HG03575 (cell line): Measurements from ENCODE around the gene YTHDC1.
A peak's percentile ranks its signal among the peaks of the same experiment; 100 is the strongest.
"Not testable (repeated sequence)": the region's sequence is repeated elsewhere in the genome, so short reads cannot be mapped to it uniquely, and the experiment has no call there.

Experiments used
- ATAC-seq: cut with Tn5 transposase; IDR thresholded peaks from one replicate; pipeline ENCODE4 v1.9.1; 2021; ENCODE audit not compliant: unreplicated experiment, insufficient number of reproducible peaks, low FRiP score; ENCODE audit errors: extremely low read depth

Gene YTHDC1

DNA sequence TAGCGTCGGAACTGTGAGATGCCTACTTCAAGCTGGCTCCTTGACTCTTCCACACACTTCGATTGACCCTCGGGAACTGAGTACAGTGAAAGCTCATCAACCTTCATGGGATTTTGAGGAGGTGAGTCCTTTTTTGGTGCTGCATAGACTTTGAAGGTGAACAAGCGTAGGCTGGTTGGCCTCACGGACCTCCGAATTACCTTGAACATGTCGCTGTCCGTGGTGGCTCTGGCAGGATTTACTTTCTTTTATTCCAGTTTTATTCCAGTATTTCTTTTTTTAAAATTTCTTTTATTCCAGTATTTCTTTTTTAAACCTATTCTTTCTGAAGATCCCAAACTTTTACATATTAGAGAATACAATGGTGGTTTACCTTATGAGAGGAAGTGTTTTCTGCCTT is 45.2 kb downstream of the YTHDC1 start:
- ATAC-seq, result no peak

DNA sequence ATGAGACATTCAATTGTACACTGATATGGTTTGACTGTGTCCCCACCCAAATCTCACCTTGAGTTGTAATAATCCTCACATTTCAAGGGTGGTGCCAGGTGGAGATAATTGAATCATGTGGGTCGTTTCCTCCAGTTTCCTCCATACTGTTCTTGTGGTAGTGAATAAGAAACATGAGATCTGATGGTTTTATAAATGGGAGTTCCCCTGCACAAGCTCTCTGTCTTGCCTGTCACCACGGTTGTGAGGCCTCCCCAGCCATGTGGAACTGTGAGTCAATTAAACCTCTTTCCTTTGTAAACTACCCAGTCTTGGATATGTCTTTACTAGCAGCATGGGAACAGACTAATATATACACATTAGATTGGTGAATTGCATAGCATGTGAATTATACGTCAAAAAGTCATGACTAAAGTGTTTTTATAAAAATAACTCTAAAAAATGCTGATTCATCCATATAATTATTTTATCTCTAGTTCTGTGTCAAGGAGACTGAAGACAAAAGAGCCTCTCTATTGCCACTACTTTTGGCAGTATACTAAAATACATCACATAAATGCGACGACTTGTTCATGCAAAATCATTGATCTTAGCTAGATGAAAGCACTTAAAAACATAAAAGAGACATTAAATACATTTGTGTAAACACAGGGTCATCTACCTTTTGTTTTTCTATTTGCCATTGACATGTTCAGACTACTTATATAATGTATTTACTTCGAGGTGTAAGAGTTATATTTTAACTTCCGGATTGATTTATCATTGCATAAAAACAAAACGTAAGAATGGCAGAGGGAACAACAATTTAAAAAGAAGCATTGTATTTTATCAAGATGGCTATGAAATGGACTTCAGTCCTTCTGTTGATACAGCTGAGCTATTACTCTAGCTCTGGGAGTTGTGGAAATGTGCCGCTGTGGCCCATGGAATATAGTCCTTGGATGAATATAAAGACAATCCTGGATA is 50.1 kb downstream of the YTHDC1 start:
- no peak for ATAC-seq

DNA sequence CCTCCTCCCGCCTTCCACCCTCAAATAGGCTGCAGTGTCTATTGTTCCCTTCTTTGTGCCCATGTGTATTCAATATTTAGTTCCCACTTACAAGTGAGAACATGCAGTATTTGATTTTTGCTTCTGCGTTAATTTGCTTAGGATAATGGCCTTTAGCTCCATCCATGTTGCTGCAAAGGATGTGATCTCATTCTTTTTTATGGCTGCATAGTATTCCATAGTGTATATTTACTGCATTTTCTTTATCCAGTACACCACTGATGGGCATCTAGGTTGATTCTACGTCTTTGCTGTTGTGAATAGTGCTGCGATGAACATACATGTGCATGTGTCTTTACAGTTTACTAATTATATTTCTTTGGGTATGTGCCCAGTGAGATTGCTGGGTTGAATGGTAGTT is 52.8 kb downstream of the YTHDC1 start:
- no peak for ATAC-seq

DNA sequence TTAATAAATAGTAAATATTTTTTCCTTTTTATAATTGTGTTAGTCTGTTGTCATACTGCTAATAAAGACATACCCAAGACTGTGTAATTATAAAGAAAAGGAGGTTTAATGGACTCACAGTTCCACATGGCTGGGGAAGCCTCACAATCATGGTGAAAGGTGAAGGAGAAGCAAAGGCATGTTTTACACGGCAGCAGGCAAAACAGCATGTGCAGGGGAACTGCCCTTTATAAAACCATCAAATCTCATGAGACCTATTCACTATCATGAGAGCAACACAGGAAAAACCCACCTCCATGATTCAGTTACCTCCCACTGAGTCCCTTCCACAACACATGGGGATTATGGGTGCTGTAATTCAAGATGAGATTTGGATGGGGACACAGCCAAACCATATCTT is 58.6 kb downstream of the YTHDC1 start:
- ATAC-seq, result no peak

DNA sequence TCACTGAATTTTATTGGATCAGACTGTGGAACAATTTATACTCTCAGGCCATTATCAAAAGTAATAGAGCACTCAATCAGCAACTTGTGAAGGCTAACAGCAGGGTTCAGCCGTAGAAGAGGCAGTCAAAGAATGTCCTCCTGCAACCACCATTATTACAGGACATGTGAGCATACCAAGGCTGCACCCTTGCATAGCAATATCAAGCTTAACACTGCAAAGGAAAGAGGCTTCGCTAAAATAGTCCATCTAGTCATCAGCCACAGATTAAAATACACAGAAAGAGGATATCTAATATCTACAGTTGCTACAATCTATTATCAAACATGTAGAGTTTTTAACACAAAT is 61.5 kb downstream of the YTHDC1 start:
- ATAC-seq, result no peak

DNA sequence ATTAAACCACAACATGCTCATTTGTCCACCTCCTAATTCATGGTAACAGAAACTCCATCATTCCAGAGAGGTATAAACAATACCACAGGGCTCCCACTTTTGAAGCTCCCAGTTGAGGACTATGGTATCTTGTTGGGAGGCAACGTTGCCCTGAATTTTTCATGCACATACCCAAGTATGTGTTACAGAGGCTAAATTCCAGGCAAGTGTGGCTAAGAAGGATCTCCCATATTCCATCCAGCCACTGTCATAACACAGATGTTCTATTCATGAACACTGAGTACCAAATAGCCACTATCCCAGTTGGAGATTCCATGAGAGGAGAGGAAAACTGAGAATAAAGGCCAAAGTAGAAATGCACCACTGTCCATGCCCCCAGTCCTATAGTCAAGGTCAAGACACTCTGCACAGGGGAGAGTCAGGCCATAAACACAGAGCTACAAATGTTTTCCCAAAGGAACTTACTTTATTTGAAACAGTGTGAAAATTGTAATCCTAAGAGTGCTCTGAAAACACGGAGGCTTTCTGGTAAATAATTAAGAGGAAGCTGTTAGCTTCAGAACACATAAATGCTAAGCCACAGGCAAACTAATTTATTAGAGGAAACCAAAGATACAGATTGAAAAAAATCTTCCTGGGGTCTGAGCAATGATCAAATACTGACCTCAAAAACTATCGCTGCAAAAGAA is 62.0 kb downstream of the YTHDC1 start:
- ATAC-seq, result no peak

DNA sequence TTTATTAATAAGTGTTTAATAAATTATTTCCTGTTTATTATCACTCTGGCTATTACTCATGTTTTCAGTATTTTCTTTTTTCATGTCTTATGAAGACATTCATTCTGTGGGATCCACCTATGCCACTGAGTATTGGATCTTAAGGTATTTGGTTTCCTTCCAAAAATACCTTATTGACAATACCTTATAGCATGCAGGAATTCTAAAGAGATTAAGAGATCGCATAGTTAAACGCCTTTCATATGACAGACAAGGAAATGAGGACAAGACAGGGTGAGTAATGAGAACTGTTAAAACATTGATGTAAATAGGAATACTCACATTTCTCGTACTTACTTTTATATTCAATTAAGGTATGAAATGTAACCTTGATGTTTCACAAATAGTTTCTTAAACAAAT is 66.2 kb downstream of the YTHDC1 start:
- no peak for ATAC-seq

DNA sequence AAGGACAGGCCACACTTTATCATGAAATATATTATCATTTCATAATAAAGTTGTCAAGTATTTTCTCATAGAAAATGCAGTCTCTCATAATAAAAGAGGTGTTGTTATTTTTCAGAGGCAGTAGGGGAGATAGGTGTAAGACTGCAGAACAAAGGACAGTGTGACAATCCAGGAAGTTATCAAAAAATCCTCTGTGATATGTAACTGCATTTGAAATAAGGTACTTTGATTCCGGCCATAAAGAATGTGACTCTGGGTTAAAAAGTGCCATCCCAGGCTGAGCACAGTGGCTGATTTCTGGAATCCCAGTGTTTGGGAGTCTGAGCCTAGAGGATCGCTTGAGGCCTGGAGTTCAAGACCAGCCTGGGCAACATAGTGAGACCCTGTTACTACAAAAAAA is 66.8 kb downstream of the YTHDC1 start:
- ATAC-seq, result no peak

DNA sequence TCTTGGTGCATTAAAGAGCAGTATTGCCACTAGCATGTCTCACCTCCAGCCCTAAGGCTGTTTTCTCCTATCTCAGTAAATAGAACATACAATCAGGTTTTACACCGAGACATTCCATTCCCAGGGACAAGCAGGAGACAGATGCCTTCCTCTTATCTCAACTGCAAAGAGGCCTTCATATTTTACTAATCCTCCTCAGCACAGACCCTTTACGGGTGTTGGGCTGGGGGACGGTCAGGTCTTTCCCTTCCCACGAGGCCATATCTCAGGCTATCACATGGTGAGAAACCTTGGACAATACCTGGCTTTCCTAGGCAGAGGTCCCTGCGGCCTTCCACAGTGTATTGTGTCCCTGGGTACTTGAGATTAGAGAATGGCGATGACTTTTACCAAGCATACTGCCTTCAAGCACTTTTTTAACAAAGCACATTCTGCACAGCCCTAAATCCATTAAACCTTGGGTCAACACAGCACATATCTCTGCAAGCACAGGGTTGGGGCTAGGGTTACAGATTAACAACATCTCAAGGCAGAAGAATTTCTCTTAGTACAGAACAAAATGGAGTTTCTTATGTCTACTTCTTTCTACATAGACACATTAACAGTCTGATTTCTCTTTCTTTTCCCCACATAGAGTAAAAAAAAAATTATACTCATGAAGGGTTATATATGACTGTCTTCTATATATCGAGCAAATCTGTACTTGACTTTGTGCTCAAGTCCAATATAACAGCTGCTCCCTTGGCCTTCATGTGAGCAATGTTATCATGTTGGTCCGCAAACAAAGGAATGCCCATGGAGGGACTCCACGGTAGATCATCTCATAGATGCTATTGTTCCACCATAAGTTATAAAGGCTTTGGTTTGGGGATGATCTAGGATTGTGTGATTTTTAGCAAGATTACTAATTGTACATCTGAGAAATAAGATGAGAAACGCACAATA is 67.8 kb downstream of the YTHDC1 start:
- not testable (repeated sequence) for ATAC-seq

DNA sequence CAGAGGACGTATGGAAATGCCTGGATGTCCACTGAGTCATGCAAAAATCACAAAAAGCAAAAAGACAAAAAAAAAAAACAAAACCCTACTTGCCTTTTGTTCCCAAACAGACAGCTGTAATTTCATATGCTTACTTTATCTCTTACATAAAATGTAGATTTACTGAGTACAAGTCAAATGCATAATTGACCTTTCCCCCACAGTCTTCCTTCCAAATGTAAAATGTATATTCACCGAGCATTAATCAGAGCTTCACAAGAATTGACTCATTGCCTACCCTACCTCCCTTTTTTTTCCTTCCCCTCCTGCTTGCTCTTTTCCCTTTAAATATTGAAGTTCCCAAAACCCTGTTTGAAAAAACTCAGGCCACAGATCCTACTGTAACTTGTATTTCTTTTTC is 71.9 kb downstream of the YTHDC1 start:
- no peak for ATAC-seq

DNA sequence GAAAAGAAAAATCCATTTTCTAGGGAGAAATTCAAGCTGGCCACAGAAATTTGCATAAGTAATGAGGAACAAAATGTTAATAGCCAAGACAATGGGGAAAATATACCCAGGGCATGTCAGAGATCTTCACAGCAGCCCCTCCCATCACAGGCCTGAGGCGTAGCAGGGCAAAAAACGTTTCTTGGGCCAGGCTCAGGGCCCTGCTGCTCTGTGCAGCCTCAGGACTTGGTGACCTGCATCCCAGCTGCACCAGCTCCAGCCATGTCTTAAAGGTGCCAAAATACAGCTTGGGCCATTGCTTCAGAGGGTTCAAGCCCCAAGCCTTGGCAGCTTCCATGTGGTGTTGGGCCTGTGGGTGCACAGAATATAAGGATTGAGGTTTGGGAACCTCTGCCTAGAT is 72.3 kb downstream of the YTHDC1 start:
- ATAC-seq, result no peak

DNA sequence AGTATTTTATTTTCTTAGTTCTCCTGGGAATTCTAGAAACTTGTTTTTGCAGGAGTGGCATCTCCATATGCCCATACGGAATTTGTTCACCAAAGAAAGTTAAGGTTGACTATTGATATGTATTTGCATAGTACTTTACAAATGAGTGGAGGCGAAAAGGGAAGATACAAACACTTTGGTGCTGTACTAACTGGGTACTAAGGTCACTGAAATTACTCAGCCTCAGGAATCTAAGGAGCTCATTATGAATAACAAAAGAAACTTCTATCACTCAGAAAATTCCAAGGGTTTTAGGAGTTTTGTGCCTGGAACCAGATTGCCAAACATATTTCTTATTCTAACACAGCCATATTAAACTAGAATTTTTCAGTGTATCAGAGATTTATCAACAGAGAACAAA is 77.0 kb downstream of the YTHDC1 start:
- ATAC-seq, result no peak

DNA sequence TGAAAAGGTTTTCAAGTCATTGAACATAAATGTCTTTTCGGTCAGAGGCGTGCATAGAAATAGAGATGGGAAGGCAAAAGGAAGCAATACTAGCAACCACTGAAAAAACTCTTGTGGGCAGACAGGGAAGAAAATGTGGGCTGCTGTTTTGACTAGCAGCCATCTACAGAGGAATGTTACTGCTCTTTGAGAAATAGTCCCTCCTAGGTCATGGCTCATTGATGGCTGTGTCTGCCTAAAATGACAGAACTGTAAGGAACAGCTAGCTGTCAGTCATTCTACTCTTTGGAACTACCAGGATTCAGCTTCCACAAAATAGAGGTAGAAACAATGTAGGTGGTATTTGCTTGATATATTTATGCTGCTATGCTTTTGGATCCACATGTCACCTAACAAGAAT is 77.5 kb downstream of the YTHDC1 start:
- ATAC-seq, result peak; percentile 37

DNA sequence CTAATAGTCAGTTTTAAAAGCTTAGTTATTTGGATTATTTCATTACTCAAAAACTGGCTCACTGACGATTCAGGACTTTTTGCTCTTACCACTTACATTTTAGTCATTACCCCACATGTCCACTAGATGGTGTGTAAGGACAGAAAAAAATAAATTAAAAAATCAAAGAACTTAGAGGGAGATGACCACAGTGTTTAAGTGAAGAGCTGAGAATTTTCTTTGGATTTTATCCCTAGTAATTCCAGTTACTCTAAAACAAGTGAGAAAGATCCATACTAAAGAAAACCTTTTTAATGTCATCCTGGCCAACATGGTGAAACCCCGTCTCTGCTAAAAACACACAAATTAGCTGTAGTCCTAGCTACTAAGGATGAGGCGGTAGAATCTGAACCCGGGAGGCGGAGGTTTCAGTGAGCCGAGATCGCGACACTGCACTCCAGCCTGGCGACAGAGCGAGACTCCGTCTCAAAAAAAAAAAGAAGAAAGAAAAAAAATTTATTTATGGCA is 78.0 kb downstream of the YTHDC1 start:
- peak; percentile 39 for ATAC-seq

DNA sequence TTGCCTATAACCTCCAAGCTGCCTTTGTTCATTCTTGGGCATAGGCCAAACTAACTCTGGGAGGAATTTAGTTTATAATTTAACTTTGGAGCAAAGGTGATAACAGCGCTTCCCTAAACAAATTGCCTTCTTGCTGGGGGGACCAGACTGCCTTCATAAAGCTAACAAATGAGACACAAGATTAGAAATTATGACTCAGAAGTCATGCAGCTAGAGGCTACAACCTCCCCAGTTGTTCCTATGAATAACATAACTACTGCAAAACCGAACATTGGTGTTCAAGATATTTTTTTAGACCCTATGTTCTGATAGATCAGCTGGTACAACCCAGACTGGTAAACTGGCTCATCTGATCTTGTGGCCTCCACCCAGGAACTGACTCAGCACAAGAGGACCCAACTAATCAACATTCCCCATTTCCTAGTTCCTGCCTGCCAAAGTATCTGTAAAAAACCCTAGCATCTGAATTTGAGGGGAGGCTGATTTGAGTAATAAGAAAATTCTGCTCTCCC is 82.4 kb downstream of the YTHDC1 start:
- no peak for ATAC-seq

DNA sequence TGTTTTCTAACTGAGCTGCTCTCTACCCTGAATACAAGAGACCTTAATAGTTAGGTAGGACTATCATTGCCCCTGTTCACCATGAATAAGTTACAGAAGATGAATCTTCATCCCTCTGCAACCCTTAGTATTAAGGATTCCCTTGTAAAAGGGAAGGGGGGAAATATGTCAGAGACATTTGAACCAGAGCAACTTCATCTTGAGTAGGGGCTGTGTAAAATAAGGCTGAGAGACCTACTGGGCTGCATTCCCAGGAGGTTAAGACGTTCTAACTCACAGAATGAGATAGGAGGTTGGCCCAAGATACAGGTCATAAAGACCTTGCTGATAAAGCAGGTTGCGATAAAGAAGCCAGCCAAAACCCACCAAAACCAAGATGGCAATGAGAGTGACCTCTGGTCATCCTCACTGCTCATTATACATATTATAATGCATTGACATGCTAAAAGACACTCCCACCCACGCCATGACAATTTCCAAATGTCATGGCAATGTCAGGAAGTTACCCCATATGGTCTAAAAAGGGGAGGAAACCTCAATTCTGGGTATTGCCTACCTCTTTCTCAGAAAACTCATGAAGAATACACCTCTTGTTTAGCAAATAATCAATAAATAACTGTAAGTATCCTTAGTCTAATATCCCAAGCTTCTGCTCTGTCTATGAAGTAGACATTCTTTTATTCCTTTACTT is 84.9 kb downstream of the YTHDC1 start:
- no peak for ATAC-seq
